ENCODE results near the gene LSMEM2.
"Not testable (repeated sequence)": the region's sequence is repeated elsewhere in the genome, so short reads cannot be mapped to it uniquely, and the experiment has no call there.

LSMEM2 gene

GRCh38 chr3:50275141-50275995 is 3.5 kb upstream of the LSMEM2 start:
- no peak overlapping the region for H3K4me3 ChIP-seq
- H3K9ac ChIP-seq (ENCODE audit: insufficient read length), result no peak overlapping the region
- no peak for DNase-seq (ENCODE audit: low read depth, low spot score)
- no peaks in the 10 kb centered on the region for H3K36me3 ChIP-seq (ENCODE audit: insufficient read depth, low read length)
- TF ChIP-seq FOXP2 (optimal IDR thresholded peaks at IDR 0.05; ENCODE audit: control extremely low read depth, extremely low read length, insufficient read depth) (no peak), POLR2AphosphoS5 (IDR thresholded peaks at IDR 0.05; ENCODE audit: borderline replicate concordance, low read depth, low read length) (no peak), EZH2 (IDR thresholded peaks at IDR 0.05) (no peak)
- no peaks in the 10 kb centered on the region for H3K9me3 ChIP-seq (ENCODE audit: low read depth, low read length)
- no peak overlapping the region for H3K27ac ChIP-seq

- no peak for DNase-seq (ENCODE audit: low read depth, low spot score)
- Histone ChIP-seq H3K27ac (no peak overlapping the region), H3K9ac (ENCODE audit: insufficient read length) (no peak overlapping the region), H3K4me3 (no peak overlapping the region), H3K9me3 (ENCODE audit: low read depth, low read length) (no peaks in the 10 kb centered on the region), H3K36me3 (ENCODE audit: insufficient read depth, low read length) (no peaks in the 10 kb centered on the region)
- TF ChIP-seq POLR2AphosphoS5 (IDR thresholded peaks at IDR 0.05; ENCODE audit: borderline replicate concordance, low read depth, low read length) (no peak), EZH2 (IDR thresholded peaks at IDR 0.05) (no peak), FOXP2 (optimal IDR thresholded peaks at IDR 0.05; ENCODE audit: control extremely low read depth, extremely low read length, insufficient read depth) (no peak)
Measured at GRCh38 chr3:50275996-50276761, 2.7 kb upstream of the LSMEM2 start.

- TF ChIP-seq POLR2AphosphoS5 (IDR thresholded peaks at IDR 0.05; ENCODE audit: borderline replicate concordance, low read depth, low read length) (no peak), EZH2 (IDR thresholded peaks at IDR 0.05) (no peak), FOXP2 (optimal IDR thresholded peaks at IDR 0.05; ENCODE audit: control extremely low read depth, extremely low read length, insufficient read depth) (no peak)
- DNase-seq (ENCODE audit: low read depth, low spot score), result no peak
- Histone ChIP-seq H3K27ac (no peak overlapping the region), H3K9me3 (ENCODE audit: low read depth, low read length) (no peaks in the 10 kb centered on the region), H3K4me3 (no peak overlapping the region), H3K9ac (ENCODE audit: insufficient read length) (no peak overlapping the region), H3K36me3 (ENCODE audit: insufficient read depth, low read length) (no peaks in the 10 kb centered on the region)
Measured at GRCh38 chr3:50276762-50277101, 2.2 kb upstream of the LSMEM2 start.

- Histone ChIP-seq H3K9me3 (ENCODE audit: low read depth, low read length) (no peaks in the 10 kb centered on the region), H3K27ac (no peak overlapping the region), H3K36me3 (ENCODE audit: insufficient read depth, low read length) (no peaks in the 10 kb centered on the region), H3K9ac (ENCODE audit: insufficient read length) (no peak overlapping the region), H3K4me3 (no peak overlapping the region)
- no peak for DNase-seq (ENCODE audit: low read depth, low spot score)
- TF ChIP-seq POLR2AphosphoS5 (IDR thresholded peaks at IDR 0.05; ENCODE audit: borderline replicate concordance, low read depth, low read length), result no peak
- TF ChIP-seq EZH2 (IDR thresholded peaks at IDR 0.05), result no peak
- TF ChIP-seq FOXP2 (optimal IDR thresholded peaks at IDR 0.05; ENCODE audit: control extremely low read depth, extremely low read length, insufficient read depth), result no peak
Measured at GRCh38 chr3:50278123-50278879, 586 bp upstream of the LSMEM2 start.

- H3K4me3 ChIP-seq, result no peak overlapping the region
- TF ChIP-seq EZH2 (IDR thresholded peaks at IDR 0.05), result no peak
- no peak for TF ChIP-seq POLR2AphosphoS5 (IDR thresholded peaks at IDR 0.05; ENCODE audit: borderline replicate concordance, low read depth, low read length)
- TF ChIP-seq FOXP2 (optimal IDR thresholded peaks at IDR 0.05; ENCODE audit: control extremely low read depth, extremely low read length, insufficient read depth), result no peak
- H3K9me3 ChIP-seq (ENCODE audit: low read depth, low read length), result no peaks in the 10 kb centered on the region
- no peaks in the 10 kb centered on the region for H3K36me3 ChIP-seq (ENCODE audit: insufficient read depth, low read length)
- no peak overlapping the region for H3K27ac ChIP-seq
- no peak overlapping the region for H3K9ac ChIP-seq (ENCODE audit: insufficient read length)
- DNase-seq (ENCODE audit: low read depth, low spot score), result no peak
Measured at GRCh38 chr3:50279255-50280016, 549 bp downstream of the LSMEM2 start.

GRCh38 chr3:50284121-50284520 is 5.2 kb downstream of the LSMEM2 start:
- H3K9me3 ChIP-seq (ENCODE audit: low read depth, low read length); DNase-seq (ENCODE audit: low read depth, low spot score); H3K27ac ChIP-seq: not testable (repeated sequence)

GRCh38 chr3:50286322-50287227 is 7.7 kb downstream of the LSMEM2 start:
- Histone ChIP-seq H3K9me3 (ENCODE audit: low read depth, low read length) (no peaks in the 10 kb centered on the region), H3K36me3 (ENCODE audit: insufficient read depth, low read length) (peaks cover 14% of the 10 kb centered on the region; the same call in 1 of the 2 replicates), H3K27ac (no peak overlapping the region), H3K9ac (ENCODE audit: insufficient read length) (no peak overlapping the region), H3K4me3 (no peak overlapping the region)
- no peak for DNase-seq (ENCODE audit: low read depth, low spot score)
- TF ChIP-seq FOXP2 (optimal IDR thresholded peaks at IDR 0.05; ENCODE audit: control extremely low read depth, extremely low read length, insufficient read depth) (no peak), POLR2AphosphoS5 (IDR thresholded peaks at IDR 0.05; ENCODE audit: borderline replicate concordance, low read depth, low read length) (peak; percentile 2; the same call in 1 of the 2 replicates)

More at GRCh38 chr3:50284121-50284520, 5.2 kb downstream of the LSMEM2 start:
- not testable (repeated sequence) for H3K36me3 ChIP-seq (ENCODE audit: insufficient read depth, low read length); H3K4me3 ChIP-seq; H3K9ac ChIP-seq (ENCODE audit: insufficient read length)

All from SK-N-MC (cell line).